CD4-positive, alpha-beta T cell treated with Interleukin-17A for 1 hour (primary cell): Measurements from ENCODE around the gene PRR7.

ENCODE experiments used
- DNase-seq: peaks from one replicate; pipeline ENCODE4 v3.0.0-alpha.2; 2020

PRR7 gene

GRCh38 chr5:177425196-177425800, 21.3 kb upstream of the PRR7 start:
- DNase-seq = no peak

GRCh38 chr5:177425801-177426565, 20.6 kb upstream of the PRR7 start:
- DNase-seq = peak; percentile 100

- peak; percentile 81 for DNase-seq
Measured at GRCh38 chr5:177426566-177427210, 19.9 kb upstream of the PRR7 start, which contains the start of gene GRK6. GRK6 (plus strand) TSS chr5:177426676; CDS start chr5:177426846, 170 bp downstream.

GRCh38 chr5:177427211-177427822, 19.3 kb upstream of the PRR7 start:
- no peak for DNase-seq

GRCh38 chr5:177427919-177428573, 18.6 kb upstream of the PRR7 start:
- DNase-seq = peak; percentile 38

- DNase-seq = peak; percentile 13
Measured at GRCh38 chr5:177428574-177429217, 17.9 kb upstream of the PRR7 start.

- DNase-seq = peak; percentile 91
Measured at GRCh38 chr5:177429248-177430040, 17.2 kb upstream of the PRR7 start.

GRCh38 chr5:177430140-177430951, 16.3 kb upstream of the PRR7 start:
- DNase-seq = peak; percentile 12

- DNase-seq = no peak
Measured at GRCh38 chr5:177430972-177431316, 15.7 kb upstream of the PRR7 start.

- DNase-seq = peak; percentile 85
Measured at GRCh38 chr5:177431317-177432142, 15.1 kb upstream of the PRR7 start.

- no peak for DNase-seq
Measured at GRCh38 chr5:177432143-177432838, 14.3 kb upstream of the PRR7 start.

- DNase-seq = no peak
Measured at GRCh38 chr5:177432839-177433657, 13.6 kb upstream of the PRR7 start.

- no peak for DNase-seq
Measured at GRCh38 chr5:177433658-177434217, 12.9 kb upstream of the PRR7 start.

- DNase-seq = peak; percentile 60
Measured at GRCh38 chr5:177434437-177434836, 12.2 kb upstream of the PRR7 start.

- no peak for DNase-seq
Measured at GRCh38 chr5:177434942-177435738, 11.5 kb upstream of the PRR7 start.

GRCh38 chr5:177435847-177436536, 10.6 kb upstream of the PRR7 start:
- DNase-seq = no peak
